Measurements from ENCODE around the gene LTBP4. TPM values are rescaled to one million over a fixed set of nuclear protein-coding genes. Genes with fewer than 3 reads are reported as not detected.

Gene LTBP4
- total and polyA plus RNA-seq, 2 donors (not counting 3 experiments of a cell fraction or from before 2014, with no cell fraction given), result 25.9 to 38.0 TPM

GRCh38 chr19:40621966-40622772 lies 21.0 kb downstream of the LTBP4 start:
- FAIRE-seq, result no peak
- no peak for DNase-seq (ENCODE audit: low read depth, low spot score)
- Histone ChIP-seq H3K9me3 (replicated peaks; ENCODE audit: control insufficient read depth, insufficient read depth, low read length) (no peaks in the 10 kb centered on the region), H2AFZ (ENCODE audit: low read depth, low read length) (no peak overlapping the region), H3K27me3 (ENCODE audit: control insufficient read depth in 2 of 2, insufficient read depth in 2 of 2, low read length in 2 of 2) (no peaks in the 10 kb centered on the region), H3K9me1 (replicated peaks; ENCODE audit: control insufficient read depth, extremely low read depth, insufficient read depth, low read length) (no peaks in the 10 kb centered on the region), H4K20me1 (replicated peaks; ENCODE audit: control insufficient read depth, extremely low read depth, insufficient read depth, low read length) (no peaks in the 10 kb centered on the region), H3K36me3 (ENCODE audit: control insufficient read depth in 2 of 2, extremely low read depth in 1 of 2, insufficient read depth in 2 of 2, low read length in 2 of 2) (no peaks in the 10 kb centered on the region), H3K4me2 (ENCODE audit: insufficient read depth, low read length) (no peak overlapping the region), H3K27ac (ENCODE audit: insufficient read depth, low read depth, low read length) (no peak overlapping the region), H3K9ac (replicated peaks; ENCODE audit: extremely low read depth, insufficient read depth, low read length) (no peak overlapping the region), H3K4me3 (replicated peaks in 1 of 3; ENCODE audit: insufficient read depth in 1 of 3, low read depth in 1 of 3, low read length in 3 of 3) (no peak overlapping the region), H3K4me1 (ENCODE audit: control insufficient read depth, extremely low read depth, insufficient read depth, low read length) (no peaks in the 10 kb centered on the region), H3K79me2 (ENCODE audit: control insufficient read depth, insufficient read depth, low read length) (no peaks in the 10 kb centered on the region)
- ChIA-PET POLR2A (no interaction called here), CTCF (interaction anchor here (3.3 to 7.6 kb wide), 2 partner anchors 12 kb away, joined by 28 to 70 read pairs; no protein-coding TSS in a partner anchor)
- dilution Hi-C loops (cut with MboI; ENCODE audit: extremely low pct_ligation_motif_present, low sequenced_read_pairs), result no loop called here
- intact Hi-C loops (cut with micrococcal nuclease), result no loop called here
- TF ChIP-seq POLR2A (IDR thresholded peaks at IDR 0.05; ENCODE audit: low read depth, low read length), result no peak
- no peak for TF ChIP-seq CTCF (IDR thresholded peaks at IDR 0.05; ENCODE audit: extremely low read depth in 1 of 2, insufficient read depth in 1 of 2, low read depth in 1 of 2, low read length in 2 of 2)
- TF ChIP-seq FOS (IDR thresholded peaks at IDR 0.05; ENCODE audit: borderline replicate concordance, insufficient read depth, low read length), result no peak
- BruUV-seq (replicated peaks), result no TSS peak

GRCh38 chr19:40622773-40623075 lies 21.6 kb downstream of the LTBP4 start:
- ChIA-PET POLR2A (no interaction called here), CTCF (interaction anchor here (3.3 kb wide), 1 partner anchor 11 kb away, joined by 28 read pairs; no protein-coding TSS in a partner anchor)
- dilution Hi-C loops (cut with MboI; ENCODE audit: extremely low pct_ligation_motif_present, low sequenced_read_pairs), result no loop called here

More at GRCh38 chr19:40622773-40623075, 21.6 kb downstream of the LTBP4 start:
- Histone ChIP-seq H3K4me2 (ENCODE audit: insufficient read depth, low read length) (no peak overlapping the region), H3K27me3 (ENCODE audit: control insufficient read depth in 2 of 2, insufficient read depth in 2 of 2, low read length in 2 of 2) (no peaks in the 10 kb centered on the region), H3K9ac (replicated peaks; ENCODE audit: extremely low read depth, insufficient read depth, low read length) (no peak overlapping the region), H3K4me3 (replicated peaks in 1 of 3; ENCODE audit: insufficient read depth in 1 of 3, low read depth in 1 of 3, low read length in 3 of 3) (no peak overlapping the region), H3K36me3 (ENCODE audit: control insufficient read depth in 2 of 2, extremely low read depth in 1 of 2, insufficient read depth in 2 of 2, low read length in 2 of 2) (no peaks in the 10 kb centered on the region), H3K79me2 (ENCODE audit: control insufficient read depth, insufficient read depth, low read length) (no peaks in the 10 kb centered on the region), H3K27ac (ENCODE audit: insufficient read depth, low read depth, low read length) (no peak overlapping the region), H3K9me1 (replicated peaks; ENCODE audit: control insufficient read depth, extremely low read depth, insufficient read depth, low read length) (no peaks in the 10 kb centered on the region), H4K20me1 (replicated peaks; ENCODE audit: control insufficient read depth, extremely low read depth, insufficient read depth, low read length) (no peaks in the 10 kb centered on the region), H3K9me3 (replicated peaks; ENCODE audit: control insufficient read depth, insufficient read depth, low read length) (no peaks in the 10 kb centered on the region), H2AFZ (ENCODE audit: low read depth, low read length) (no peak overlapping the region), H3K4me1 (ENCODE audit: control insufficient read depth, extremely low read depth, insufficient read depth, low read length) (no peaks in the 10 kb centered on the region)
- no TSS peak for BruUV-seq (replicated peaks)
- DNase-seq (ENCODE audit: low read depth, low spot score) (no peak), FAIRE-seq (no peak)
- intact Hi-C loops (cut with micrococcal nuclease), result no loop called here
- TF ChIP-seq FOS (IDR thresholded peaks at IDR 0.05; ENCODE audit: borderline replicate concordance, insufficient read depth, low read length) (no peak), POLR2A (IDR thresholded peaks at IDR 0.05; ENCODE audit: low read depth, low read length) (no peak), GATA2 (IDR thresholded peaks at IDR 0.05; ENCODE audit: insufficient read depth, insufficient read length, low read depth, low read length) (no peak), MYC (IDR thresholded peaks at IDR 0.05; ENCODE audit: low read depth, low read length) (no peak), EZH2 (IDR thresholded peaks at IDR 0.05; ENCODE audit: borderline replicate concordance, low read depth, low read length, severe bottlenecking) (no peak), CTCF (IDR thresholded peaks at IDR 0.05; ENCODE audit: extremely low read depth in 1 of 2, insufficient read depth in 1 of 2, low read depth in 1 of 2, low read length in 2 of 2) (no peak), POLR2AphosphoS5 (IDR thresholded peaks at IDR 0.05; ENCODE audit: insufficient read depth, low read depth, low read length) (no peak), MAX (IDR thresholded peaks at IDR 0.05; ENCODE audit: insufficient read depth, insufficient read length) (no peak), JUN (IDR thresholded peaks at IDR 0.05; ENCODE audit: borderline replicate concordance, insufficient read depth, insufficient read length, low read depth) (no peak)

Measured in endothelial cell of umbilical vein (primary cell).